Prostate gland (tissue), 2 donors: ENCODE measurements around the gene CLSTN1. TPM values are rescaled to one million over a fixed set of nuclear protein-coding genes. Genes with fewer than 3 reads are reported as not detected.
A peak's percentile ranks its signal among the peaks of the same experiment; 100 is the strongest.

ENCODE experiments used
- DNase-seq: peaks from one replicate; pipeline ENCODE4 v3.0.0-alpha.2; 2019; ENCODE audit warnings: low spot score
- H3K27ac ChIP-seq, 2 donors: fragments of 200-600 bp; sonication (generic); 2 replicates each; pipeline ENCODE4 v1.5.1; 2017 to 2019
- H3K27me3 ChIP-seq: fragments of 200-600 bp; sonication (generic); replicated peaks from 2 replicates; pipeline ENCODE4 v1.5.1; 2019; ENCODE audit not compliant: insufficient read depth
- H3K36me3 ChIP-seq, 2 donors: fragments of 200-600 bp; sonication (generic); 1 replicate in 1 of 2; 2 replicates in 1 of 2; pipeline versions ENCODE4 v1.5.1 to v1.8.1; 2017 to 2019
- H3K4me1 ChIP-seq: fragments of 200-600 bp; sonication (generic); replicated peaks from 2 replicates; pipeline ENCODE4 v1.5.1; 2019
- H3K4me3 ChIP-seq, 2 donors: fragments of 200-600 bp; sonication (generic); 2 replicates each; pipeline ENCODE4 v1.5.1; 2017 to 2019
- H3K9me3 ChIP-seq: fragments of 200-600 bp; sonication (generic); 2 replicates; pipeline ENCODE4 v1.5.1; 2017
- CTCF ChIP-seq, 4 experiments: fragments of 200-600 bp in 2 of 4; fragments of 450-650 bp in 2 of 4; sonication (generic) in 2 of 4; IDR thresholded peaks; 1 replicate in 3 of 4; 2 replicates in 1 of 4; pipeline ENCODE4 v1.5.1; 2016 to 2019; ENCODE audit warnings: antibody characterized with exemption in 4 of 4, mild to moderate bottlenecking in 2 of 4, moderate library complexity in 2 of 4
- POLR2A ChIP-seq: fragments of 450-650 bp; IDR thresholded peaks from one replicate; pipeline ENCODE4 v1.6.1; 2016; ENCODE audit warnings: antibody characterized with exemption, mild to moderate bottlenecking
- POLR2AphosphoS5 ChIP-seq: sonication (generic); formaldehyde crosslinking; IDR thresholded peaks from one replicate; pipeline ENCODE4 v1.6.1; 2017; ENCODE audit warnings: antibody characterized with exemption
- WGBS: methylation state at CpG from one replicate; pipeline ENCODE4 v1.1.5; 2018; 5-methylcytosine and 5-hydroxymethylcytosine counted together
- intact Hi-C: fragments of 100-400 bp; cut with DNase I; formaldehyde crosslinking; loops from one replicate; pipeline ENCODE4 v1.14.2; 2022
- total RNA-seq, 2 donors: library from RNA; depleted of rRNA; stranded (reverse); fragments of >200 nt; gene quantifications; one replicate each; pipeline ENCODE4 v1.1.0, GENCODE V29; 2016

Gene CLSTN1
- total RNA-seq, 2 donors from 2014 or later = 133 to 230 TPM

- H3K4me1 ChIP-seq = no peaks in the 10 kb centered on the region
- H3K27me3 ChIP-seq = no peaks in the 10 kb centered on the region
- intact Hi-C loops = loop anchor here (1.0 to 5.0 kb wide), 4 partner anchors 83 to 241 kb away; no protein-coding TSS in a partner anchor
- TF ChIP-seq CTCF (IDR thresholded peaks at IDR 0.05) = peak; percentile 89 to 100 (median 96)
- no peak for TF ChIP-seq POLR2A
- TF ChIP-seq POLR2AphosphoS5 = peak; percentile 61
- 49% methylated on average over 15 of the region's 15 CpGs for WGBS
- no peak overlapping the region for H3K27ac ChIP-seq
- H3K9me3 ChIP-seq = no peaks in the 10 kb centered on the region
- peak; percentile 81 for DNase-seq
- H3K4me3 ChIP-seq = no peak overlapping the region
- no peaks in the 10 kb centered on the region for H3K36me3 ChIP-seq
Measured at GRCh38 chr1:9867408-9868243, 43.9 kb upstream of the CLSTN1 start.

GRCh38 chr1:9866836-9867235, 43.1 kb upstream of the CLSTN1 start:
- H3K9me3 ChIP-seq = no peaks in the 10 kb centered on the region
- intact Hi-C loops = loop anchor here (1.0 to 5.0 kb wide), 4 partner anchors 82 to 241 kb away; no protein-coding TSS in a partner anchor
- H3K36me3 ChIP-seq = no peaks in the 10 kb centered on the region
- H3K27me3 ChIP-seq = no peaks in the 10 kb centered on the region
- no peak overlapping the region for H3K4me3 ChIP-seq
- no peak for TF ChIP-seq POLR2AphosphoS5
- TF ChIP-seq POLR2A = no peak
- no peak overlapping the region for H3K27ac ChIP-seq
- no peaks in the 10 kb centered on the region for H3K4me1 ChIP-seq
- DNase-seq = no peak
- WGBS = 97% methylated on average over 6 of the region's 6 CpGs

GRCh38 chr1:9865724-9866123, 42.0 kb upstream of the CLSTN1 start:
- Histone ChIP-seq H3K9me3 (no peaks in the 10 kb centered on the region), H3K27me3 (no peaks in the 10 kb centered on the region), H3K36me3 (no peaks in the 10 kb centered on the region), H3K27ac (no peak overlapping the region), H3K4me1 (no peaks in the 10 kb centered on the region), H3K4me3 (no peak overlapping the region)
- DNase-seq = no peak
- intact Hi-C loops = loop anchor here (2.0 to 5.0 kb wide), 3 partner anchors 81 to 163 kb away; no protein-coding TSS in a partner anchor
- 89% methylated on average over 2 of the region's 2 CpGs for WGBS
- TF ChIP-seq POLR2A (no peak), CTCF (IDR thresholded peaks at IDR 0.05) (no peak), POLR2AphosphoS5 (no peak)

DNA sequence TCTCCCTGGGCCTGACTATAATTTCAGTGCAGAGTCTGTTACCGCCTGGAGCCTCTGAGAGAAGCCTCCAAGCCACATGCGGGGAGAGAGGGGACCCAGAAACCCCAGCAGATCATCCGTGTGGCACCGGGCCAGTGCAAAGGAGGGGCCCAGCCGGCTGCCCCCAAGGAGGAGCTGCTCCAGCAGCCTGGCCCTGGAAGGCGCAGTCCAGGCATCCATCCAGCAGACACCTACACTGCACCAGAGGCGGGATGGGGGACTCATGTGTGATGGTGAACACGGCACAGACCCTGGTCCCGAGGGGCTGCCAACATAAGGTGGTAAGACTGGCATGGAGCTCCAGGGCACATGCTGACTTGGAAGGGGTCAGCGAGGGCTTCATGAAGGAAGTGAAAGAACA, 39.6 kb upstream of the CLSTN1 start:
- no peak overlapping the region for H3K4me3 ChIP-seq
- no peaks in the 10 kb centered on the region for H3K36me3 ChIP-seq
- 65% methylated on average over 10 of the region's 10 CpGs for WGBS
- H3K4me1 ChIP-seq = no peaks in the 10 kb centered on the region
- TF ChIP-seq CTCF (IDR thresholded peaks at IDR 0.05) (no peak), POLR2AphosphoS5 (no peak), POLR2A (no peak)
- intact Hi-C loops = no loop called here
- no peak for DNase-seq
- no peaks in the 10 kb centered on the region for H3K27me3 ChIP-seq
- peak overlapping the region; percentile 47 to 54 for H3K27ac ChIP-seq
- no peaks in the 10 kb centered on the region for H3K9me3 ChIP-seq

GRCh38 chr1:9861360-9861759, 37.6 kb upstream of the CLSTN1 start:
- 66% methylated on average over 7 of the region's 8 CpGs for WGBS
- intact Hi-C loops = no loop called here
- no peak overlapping the region for H3K4me3 ChIP-seq
- H3K4me1 ChIP-seq = no peaks in the 10 kb centered on the region
- H3K36me3 ChIP-seq = no peaks in the 10 kb centered on the region
- no peak for TF ChIP-seq POLR2AphosphoS5
- no peak for TF ChIP-seq POLR2A
- no peak for TF ChIP-seq CTCF (IDR thresholded peaks at IDR 0.05)
- no peak overlapping the region for H3K27ac ChIP-seq
- H3K27me3 ChIP-seq = no peaks in the 10 kb centered on the region
- no peaks in the 10 kb centered on the region for H3K9me3 ChIP-seq
- DNase-seq = no peak
